Rectal smooth muscle tissue (tissue), 1 donor: ENCODE measurements around the gene KLF1.
"Not testable (repeated sequence)": the region's sequence is repeated elsewhere in the genome, so short reads cannot be mapped to it uniquely, and the experiment has no call there.

Experiments used
- H3K27ac ChIP-seq: one replicate; pipeline ENCODE4 v1.7.0; 2013; ENCODE audit warnings: low read depth, low read length, inconsistent platforms
- H3K27me3 ChIP-seq: one replicate; pipeline ENCODE4 v1.7.0; 2013; ENCODE audit warnings: low read length; ENCODE audit not compliant: control insufficient read depth, insufficient read depth
- H3K36me3 ChIP-seq: one replicate; pipeline ENCODE4 v1.7.0; 2013; ENCODE audit warnings: low read length; ENCODE audit not compliant: control insufficient read depth, insufficient read depth
- H3K4me1 ChIP-seq: one replicate; pipeline ENCODE4 v1.7.0; 2013; ENCODE audit warnings: low read length; ENCODE audit not compliant: control insufficient read depth, insufficient read depth
- H3K4me3 ChIP-seq: one replicate; pipeline ENCODE4 v1.7.0; 2013; ENCODE audit warnings: low read length
- H3K9ac ChIP-seq: one replicate; pipeline ENCODE4 v1.7.0; 2013; ENCODE audit warnings: low read length

KLF1 gene

DNA sequence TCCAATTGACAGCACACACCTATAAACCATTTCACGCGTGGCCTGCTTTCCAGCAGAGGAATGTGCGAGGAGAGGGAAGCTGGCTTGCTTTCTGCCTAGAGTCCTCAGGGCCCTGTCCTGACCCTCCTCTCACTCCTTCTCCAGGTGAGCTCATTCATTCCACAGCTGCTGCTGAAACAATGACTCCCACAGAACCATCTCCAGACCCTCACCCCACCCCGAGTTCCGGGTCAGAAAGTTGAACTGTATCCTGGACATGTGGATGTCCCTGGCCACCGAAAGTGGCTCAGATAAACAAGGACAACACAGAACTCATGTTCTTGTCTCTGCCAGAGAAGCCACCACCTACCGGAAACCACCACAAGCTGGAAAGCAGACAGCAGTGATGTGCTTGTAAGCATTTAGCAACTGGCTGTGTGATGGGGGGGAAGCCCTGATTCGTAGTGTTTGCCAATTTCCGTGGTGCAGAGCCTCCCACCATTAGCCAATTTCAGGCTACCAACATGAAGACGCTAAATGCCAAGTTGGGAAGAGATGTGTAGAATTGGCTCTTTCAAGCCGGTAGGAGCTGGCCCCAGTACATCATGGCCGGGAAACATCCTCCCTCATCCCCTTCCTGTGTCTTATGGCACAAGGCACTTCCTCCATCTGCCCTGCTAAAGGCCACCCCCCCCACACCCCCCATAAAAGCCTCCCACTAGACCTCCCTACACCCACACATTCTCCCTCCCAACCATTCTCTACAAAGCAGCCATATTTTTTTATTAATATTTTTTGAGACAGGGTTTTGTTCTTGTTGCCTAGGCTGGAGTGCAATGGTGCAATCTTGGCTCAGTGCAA, 27.1 kb upstream of the KLF1 start:
- Histone ChIP-seq H3K9ac (no peak overlapping the region), H3K36me3 (no peaks in the 10 kb centered on the region), H3K27me3 (no peaks in the 10 kb centered on the region), H3K27ac (peak overlapping the region; percentile 85), H3K4me1 (peaks cover 19% of the 10 kb centered on the region), H3K4me3 (peak overlapping the region; percentile 27)

- peaks cover 19% of the 10 kb centered on the region for H3K4me1 ChIP-seq
- no peak overlapping the region for H3K4me3 ChIP-seq
- H3K27ac ChIP-seq, result peak overlapping the region; percentile 85
- no peak overlapping the region for H3K9ac ChIP-seq
- H3K36me3 ChIP-seq, result no peaks in the 10 kb centered on the region
- H3K27me3 ChIP-seq, result no peaks in the 10 kb centered on the region
Measured at GRCh38 chr19:12913011-12913561, 26.1 kb upstream of the KLF1 start.

- peaks cover 19% of the 10 kb centered on the region for H3K4me1 ChIP-seq
- H3K9ac ChIP-seq, result no peak overlapping the region
- no peaks in the 10 kb centered on the region for H3K27me3 ChIP-seq
- H3K27ac ChIP-seq, result peak overlapping the region; percentile 85
- H3K4me3 ChIP-seq, result no peak overlapping the region
- no peaks in the 10 kb centered on the region for H3K36me3 ChIP-seq
Measured at GRCh38 chr19:12912571-12912970, 25.6 kb upstream of the KLF1 start.

DNA sequence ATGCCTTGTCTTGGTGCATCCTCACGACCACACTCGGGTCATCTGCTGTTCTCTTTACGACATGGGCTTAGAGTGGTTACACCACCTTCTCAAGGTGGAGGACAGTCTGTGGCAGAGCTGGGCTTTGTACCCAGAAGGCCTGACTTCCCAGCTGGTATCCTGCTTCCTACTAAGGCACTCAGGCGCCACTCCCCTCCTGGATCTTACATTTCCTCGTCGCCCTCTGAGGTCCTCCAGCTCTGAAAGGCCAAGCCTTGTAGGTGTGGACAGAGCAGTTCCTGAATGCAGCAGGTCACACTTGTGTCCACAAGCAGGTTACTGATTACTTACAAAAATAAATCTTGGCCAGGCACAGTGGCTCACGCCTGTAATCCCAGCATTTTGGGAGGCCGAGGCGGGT, 20.2 kb upstream of the KLF1 start:
- no peak overlapping the region for H3K4me3 ChIP-seq
- H3K9ac ChIP-seq, result no peak overlapping the region
- no peak overlapping the region for H3K27ac ChIP-seq
- H3K36me3 ChIP-seq, result no peaks in the 10 kb centered on the region
- no peaks in the 10 kb centered on the region for H3K27me3 ChIP-seq
- H3K4me1 ChIP-seq, result peaks cover under 1% of the 10 kb centered on the region

DNA sequence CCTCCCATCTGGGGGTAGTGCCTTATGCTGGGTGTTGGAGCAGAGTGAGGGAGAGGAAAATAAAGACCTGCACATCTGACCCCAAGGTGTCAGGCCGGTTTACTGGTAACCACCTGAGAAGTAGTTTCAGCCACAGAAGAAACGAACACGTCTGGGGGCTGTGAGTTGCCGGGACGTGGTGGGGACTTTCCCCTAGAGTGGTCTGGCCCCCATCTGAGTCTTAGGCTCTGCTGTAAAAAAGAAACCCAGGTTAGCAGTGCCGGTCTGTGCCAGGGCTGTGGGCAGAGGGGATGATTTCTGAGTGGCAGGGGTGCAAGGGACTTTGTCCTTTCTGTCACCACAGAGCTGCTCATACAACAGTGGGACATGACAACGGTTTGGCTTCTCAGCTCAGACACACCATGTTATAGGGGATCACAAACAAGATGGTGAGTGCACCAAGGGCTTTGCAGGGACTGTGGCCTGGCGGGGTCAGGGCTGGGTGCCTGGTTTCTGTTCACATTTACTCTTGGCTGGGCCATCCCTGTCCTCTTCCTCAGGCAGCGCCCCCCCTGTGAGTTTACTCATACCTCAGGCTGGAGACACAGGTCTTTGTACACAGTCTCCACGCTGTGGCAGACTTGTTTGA, 13.0 kb upstream of the KLF1 start:
- Histone ChIP-seq H3K36me3 (peaks cover 13% of the 10 kb centered on the region), H3K9ac (no peak overlapping the region), H3K27me3 (no peaks in the 10 kb centered on the region), H3K4me1 (no peaks in the 10 kb centered on the region), H3K27ac (no peak overlapping the region), H3K4me3 (no peak overlapping the region)

DNA sequence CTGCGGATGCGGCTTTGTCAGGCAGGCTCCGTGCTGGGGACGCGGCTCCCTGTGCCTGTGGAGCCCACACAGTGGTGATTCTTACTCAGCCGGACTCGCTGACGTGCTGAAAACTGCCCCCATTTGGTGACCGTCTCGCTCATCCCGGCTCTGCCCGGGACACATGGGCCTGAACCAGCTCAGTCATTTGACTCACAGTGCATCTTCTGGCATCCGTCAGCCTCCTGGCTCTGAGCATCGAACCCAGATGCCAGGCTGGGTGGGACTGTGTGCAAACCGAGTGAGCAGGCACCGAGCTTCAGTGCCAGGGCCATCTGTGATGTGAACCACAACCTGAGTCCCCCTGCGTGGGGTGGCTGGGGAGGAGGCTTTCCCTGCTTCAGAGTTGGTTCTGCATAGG, 9.5 kb upstream of the KLF1 start:
- H3K4me3 ChIP-seq, result no peak overlapping the region
- H3K36me3 ChIP-seq, result peaks cover 13% of the 10 kb centered on the region
- peaks cover 5% of the 10 kb centered on the region for H3K4me1 ChIP-seq
- no peaks in the 10 kb centered on the region for H3K27me3 ChIP-seq
- no peak overlapping the region for H3K9ac ChIP-seq
- no peak overlapping the region for H3K27ac ChIP-seq

- Histone ChIP-seq H3K4me3 (no peak overlapping the region), H3K27me3 (no peaks in the 10 kb centered on the region), H3K9ac (no peak overlapping the region), H3K4me1 (peaks cover 9% of the 10 kb centered on the region), H3K27ac (no peak overlapping the region), H3K36me3 (peaks cover 11% of the 10 kb centered on the region)
Measured at GRCh38 chr19:12893582-12893981, 6.6 kb upstream of the KLF1 start.

- Histone ChIP-seq H3K9ac (peak overlapping the region; percentile 78), H3K4me3 (peak overlapping the region; percentile 84), H3K4me1 (peaks cover 9% of the 10 kb centered on the region), H3K27me3 (no peaks in the 10 kb centered on the region), H3K27ac (peak overlapping the region; percentile 6), H3K36me3 (peaks cover under 1% of the 10 kb centered on the region)
Measured at GRCh38 chr19:12891553-12892021, 4.6 kb upstream of the KLF1 start.

- Histone ChIP-seq H3K9ac (peak within 1 kb of the TSS; percentile 78), H3K27ac (peak within 1 kb of the TSS; percentile 6), H3K4me1 (peaks cover 9% of the 10 kb centered on the region), H3K27me3 (no peaks in the 10 kb centered on the region), H3K36me3 (no peaks in the 10 kb centered on the region), H3K4me3 (peak within 1 kb of the TSS; percentile 84)
Measured at GRCh38 chr19:12890787-12891552, 4.0 kb upstream of the KLF1 start, which contains the start of gene GCDH. Gene GCDH (plus strand): TSS chr19:12891160. CDS start chr19:12891305, 145 bp downstream.

GRCh38 chr19:12890299-12890786, 3.3 kb upstream of the KLF1 start:
- not testable (repeated sequence) for H3K27me3 ChIP-seq, H3K4me1 ChIP-seq, H3K9ac ChIP-seq, H3K27ac ChIP-seq, H3K36me3 ChIP-seq
- H3K4me3 ChIP-seq, result peak overlapping the region; percentile 60

DNA sequence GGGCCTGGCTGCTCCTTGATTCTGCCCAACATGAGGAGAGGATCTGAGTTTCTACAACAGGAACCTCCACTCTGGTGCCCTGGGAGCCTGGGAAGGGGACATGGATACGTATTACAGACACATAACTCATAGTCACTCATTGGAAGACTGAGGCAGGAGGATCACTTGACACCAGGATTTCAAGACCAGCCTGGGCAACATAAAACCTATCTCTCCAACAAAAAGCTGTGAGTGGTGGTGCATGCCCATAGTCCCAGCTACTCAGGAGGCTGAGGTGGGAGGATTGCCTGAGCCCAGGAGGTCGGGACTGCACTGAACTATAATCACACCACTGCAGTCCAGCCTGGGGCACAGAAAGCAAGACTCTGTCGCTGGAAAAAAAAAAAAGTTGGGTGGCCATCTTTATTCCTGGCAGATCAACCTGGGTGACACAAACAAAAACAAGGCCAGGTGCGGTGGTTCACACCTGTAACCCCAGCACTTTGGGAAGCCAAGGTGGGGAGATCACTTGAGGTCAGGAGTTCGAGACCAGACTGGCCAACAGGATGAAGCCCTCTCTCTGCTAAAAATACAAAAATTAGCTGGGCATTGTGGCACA, 1.1 kb upstream of the KLF1 start:
- Histone ChIP-seq H3K9ac (no peak overlapping the region), H3K36me3 (no peaks in the 10 kb centered on the region), H3K27me3 (no peaks in the 10 kb centered on the region), H3K4me1 (peaks cover 11% of the 10 kb centered on the region), H3K27ac (no peak overlapping the region), H3K4me3 (no peak overlapping the region)

DNA sequence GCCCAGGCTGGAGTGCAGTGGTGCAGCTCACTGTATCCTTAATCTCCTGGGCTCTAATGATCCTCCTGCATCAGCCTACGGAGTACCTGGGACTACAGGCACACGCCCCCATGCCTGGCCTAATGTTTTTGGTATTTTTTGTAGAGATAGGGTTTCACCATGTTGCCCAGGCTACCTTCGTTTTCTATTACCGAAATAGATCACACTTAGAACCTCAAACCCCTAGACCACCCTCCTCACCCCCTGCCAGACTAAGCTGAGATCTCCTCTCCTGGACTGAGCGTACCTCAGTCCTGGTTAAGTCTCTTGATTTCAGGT, 391 bp downstream of the KLF1 start:
- H3K27ac ChIP-seq, result no peak overlapping the region
- no peaks in the 10 kb centered on the region for H3K36me3 ChIP-seq
- no peak overlapping the region for H3K4me3 ChIP-seq
- H3K9ac ChIP-seq, result no peak overlapping the region
- H3K4me1 ChIP-seq, result peaks cover 7% of the 10 kb centered on the region
- no peaks in the 10 kb centered on the region for H3K27me3 ChIP-seq
